DMS114 treated with DMSO at 0.1 percent for 48 hours (cell line): ENCODE data around the gene RYR3.

Source experiments
- DNase-seq: peaks from one replicate; lab custom pipeline; 2025; ENCODE audit not compliant: unreplicated experiment; lab: John Stamatoyannopoulos, UW

RYR3 gene

DNA sequence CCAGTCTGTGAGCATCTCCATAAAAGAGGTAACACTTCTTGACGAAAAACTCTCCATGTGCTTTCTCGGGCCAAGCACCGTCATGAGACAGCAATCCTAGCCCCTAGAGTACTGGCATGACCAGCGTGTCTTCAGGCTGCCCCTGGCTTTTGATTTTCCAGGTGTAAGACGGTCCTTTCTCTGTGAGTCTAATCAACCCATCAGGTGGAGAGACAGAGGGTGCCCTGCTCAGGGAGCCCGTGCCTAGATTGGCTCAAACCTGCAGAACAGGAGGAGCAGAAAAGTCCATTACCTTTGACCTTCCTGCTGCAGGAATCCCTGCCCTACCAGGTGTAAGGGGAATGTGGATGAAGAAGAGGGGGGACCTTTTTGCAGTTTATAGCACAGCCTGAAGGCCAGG is 548.1 kb downstream of the RYR3 start:
- DNase-seq: no peak

DNA sequence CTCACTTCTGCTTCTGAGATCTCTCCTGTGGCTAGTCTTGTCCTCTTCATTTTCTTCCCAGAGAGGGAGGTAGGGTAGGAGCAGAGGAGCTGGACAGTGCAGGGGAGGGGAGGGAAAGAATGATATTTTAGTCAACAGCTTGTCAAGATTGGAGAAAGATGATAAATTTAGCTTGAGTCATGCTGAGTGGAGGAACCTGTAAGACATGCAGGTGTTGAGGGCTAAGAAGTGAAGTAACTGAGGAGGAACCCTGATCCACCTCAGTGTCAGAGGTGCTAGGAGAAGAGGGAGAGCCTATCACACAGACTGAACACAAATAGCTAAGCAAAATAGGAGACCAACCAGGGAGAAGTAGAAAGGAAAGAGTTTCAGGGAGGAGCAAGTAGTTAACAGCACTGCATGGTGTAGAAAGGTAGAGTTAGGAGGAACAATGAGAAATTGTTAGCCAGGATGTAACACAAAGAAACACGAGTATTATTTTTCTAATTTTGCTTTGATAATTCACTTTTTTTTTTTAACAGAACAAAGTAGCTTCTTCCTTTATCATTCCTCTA is 549.3 kb downstream of the RYR3 start:
- no peak for DNase-seq

DNA sequence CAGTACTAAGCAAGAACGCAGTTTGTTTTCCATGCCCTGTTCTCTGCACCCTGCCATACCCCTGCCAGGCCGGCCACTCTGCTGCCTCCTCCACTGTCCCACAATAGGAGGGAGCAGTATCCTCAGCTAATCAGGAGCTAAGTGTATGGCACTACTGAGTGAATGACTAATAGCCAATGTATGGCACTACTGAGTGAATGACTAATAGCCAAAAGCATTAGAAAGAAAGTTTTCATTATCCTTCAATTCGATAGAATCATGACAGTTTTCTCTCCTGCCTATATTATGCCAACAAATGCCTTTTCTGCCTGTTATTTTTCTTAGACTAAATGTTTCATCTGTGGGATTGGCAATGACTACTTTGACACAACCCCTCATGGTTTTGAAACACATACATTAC is 550.0 kb downstream of the RYR3 start:
- no peak for DNase-seq

DNA sequence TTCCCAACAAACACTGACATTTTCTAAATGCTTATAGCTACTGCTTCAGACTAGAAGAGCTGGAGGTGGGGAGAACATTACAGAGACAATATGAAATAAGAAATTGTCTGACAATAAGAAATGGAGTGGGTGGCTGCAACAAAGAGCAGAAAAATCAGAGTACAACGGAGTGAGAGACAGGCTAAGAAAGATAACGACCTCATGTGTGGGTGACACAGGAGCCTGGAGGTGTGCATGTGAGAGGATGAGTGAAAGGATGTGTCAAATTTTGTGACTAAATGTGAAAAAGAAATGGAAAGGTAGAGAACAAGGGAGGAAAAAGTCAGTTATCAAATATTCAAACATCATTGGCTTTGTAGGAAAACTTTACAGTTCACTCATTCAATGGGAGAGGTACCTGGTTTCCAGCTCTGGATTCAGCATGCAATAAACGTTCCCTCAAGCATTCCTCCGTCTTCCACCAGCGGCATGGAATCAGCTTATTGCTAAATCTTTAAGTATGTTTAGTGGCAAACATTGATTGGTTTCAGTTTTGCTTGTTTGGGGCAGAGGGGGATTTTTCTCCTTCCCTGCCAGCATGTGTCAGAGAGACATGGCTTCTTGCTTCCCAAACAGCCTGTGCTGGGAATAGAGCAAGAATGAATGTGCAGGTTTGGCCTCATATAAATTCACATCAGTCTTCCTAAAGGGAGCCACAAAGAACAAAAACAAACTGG is 553.8 kb downstream of the RYR3 start:
- no peak for DNase-seq

DNA sequence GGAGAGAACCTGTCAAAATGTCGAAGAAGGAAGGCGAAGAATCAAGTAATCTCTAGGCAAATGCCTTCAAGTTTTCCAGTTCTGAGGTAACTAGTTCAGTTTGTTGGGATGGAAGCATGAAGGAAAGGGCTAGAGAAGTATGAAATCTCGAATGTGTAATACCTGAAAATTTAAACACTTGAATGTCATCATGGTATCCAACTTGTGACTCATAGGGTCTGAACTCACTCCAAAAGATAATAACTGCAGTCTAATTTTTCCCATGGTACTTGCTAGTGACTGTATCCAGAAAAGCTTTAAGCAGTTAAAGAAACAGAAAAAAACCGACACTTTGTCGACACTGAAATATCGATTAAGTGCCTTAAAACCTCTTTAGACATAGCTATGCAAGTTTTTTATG is 554.6 kb downstream of the RYR3 start:
- no peak for DNase-seq

GRCh38 chr15:33866101-33866737 is 555.5 kb downstream of the RYR3 start:
- DNase-seq: no peak

- DNase-seq: no peak
These were observed 561.2 kb downstream of the RYR3 start for GRCh38 chr15:33871980-33872379.

- DNase-seq: no peak
These were observed 561.8 kb downstream of the RYR3 start for GRCh38 chr15:33872416-33873106.

- no peak for DNase-seq
These were observed 563.4 kb downstream of the RYR3 start for GRCh38 chr15:33874156-33874555.

DNA sequence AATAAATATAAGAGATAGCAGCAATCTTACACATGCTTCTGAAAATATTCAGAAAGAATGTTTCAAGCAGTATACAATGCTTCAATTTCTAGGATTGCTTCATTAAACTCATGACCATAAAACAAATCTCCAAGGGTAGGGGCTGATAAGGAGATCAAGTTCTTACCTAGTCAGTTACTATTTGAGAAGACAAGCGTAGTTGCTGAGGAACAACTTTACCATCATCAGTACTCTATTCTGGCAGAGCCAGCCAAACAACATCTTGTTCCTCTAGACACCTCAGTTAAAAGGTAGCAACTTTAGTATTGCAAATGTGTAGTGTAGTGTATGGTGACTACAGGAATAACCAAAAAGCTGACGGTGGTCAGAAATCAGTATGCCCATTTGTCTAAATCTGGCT is 572.2 kb downstream of the RYR3 start:
- no peak for DNase-seq

- no peak for DNase-seq
These were observed 577.4 kb downstream of the RYR3 start for GRCh38 chr15:33888176-33888575.

DNA sequence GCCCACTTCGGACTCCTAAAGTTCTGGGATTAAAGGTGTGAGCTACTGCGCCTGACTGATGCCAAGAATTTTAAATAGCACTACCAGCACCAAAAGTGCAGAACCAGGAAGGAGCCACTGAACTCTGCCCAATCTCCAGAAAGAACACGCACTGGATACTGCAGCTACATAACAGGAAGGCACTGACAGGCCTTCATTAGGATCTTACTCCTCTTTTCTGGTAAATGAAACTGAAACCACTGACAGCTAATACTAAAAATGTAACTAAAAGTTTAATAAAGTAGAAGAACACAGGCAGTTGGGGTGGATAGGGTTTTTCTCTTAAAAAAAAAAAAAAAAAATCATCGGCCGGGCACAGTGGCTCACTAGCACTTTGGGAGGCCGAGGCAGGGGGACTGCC is 583.4 kb downstream of the RYR3 start:
- DNase-seq: no peak

- DNase-seq: no peak
These were observed 591.3 kb downstream of the RYR3 start for GRCh38 chr15:33902043-33902442.

DNA sequence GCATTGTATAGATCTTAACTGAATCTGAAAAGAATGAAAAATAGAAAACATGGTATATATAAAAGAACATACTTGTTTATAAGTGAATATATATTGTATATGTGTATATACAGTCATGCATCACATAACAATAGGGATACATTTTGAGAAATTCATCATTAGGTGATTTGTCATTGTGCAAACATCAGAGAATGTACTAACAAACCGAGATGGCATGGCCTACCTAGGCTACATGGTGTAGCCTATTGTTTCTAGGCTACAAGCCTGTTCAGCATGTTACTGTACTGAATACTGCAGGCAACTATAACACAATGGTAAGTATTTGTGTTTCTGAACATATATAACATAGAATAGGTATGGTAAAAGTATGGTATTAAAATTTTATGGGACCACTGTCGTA is 592.9 kb downstream of the RYR3 start:
- no peak for DNase-seq

DNA sequence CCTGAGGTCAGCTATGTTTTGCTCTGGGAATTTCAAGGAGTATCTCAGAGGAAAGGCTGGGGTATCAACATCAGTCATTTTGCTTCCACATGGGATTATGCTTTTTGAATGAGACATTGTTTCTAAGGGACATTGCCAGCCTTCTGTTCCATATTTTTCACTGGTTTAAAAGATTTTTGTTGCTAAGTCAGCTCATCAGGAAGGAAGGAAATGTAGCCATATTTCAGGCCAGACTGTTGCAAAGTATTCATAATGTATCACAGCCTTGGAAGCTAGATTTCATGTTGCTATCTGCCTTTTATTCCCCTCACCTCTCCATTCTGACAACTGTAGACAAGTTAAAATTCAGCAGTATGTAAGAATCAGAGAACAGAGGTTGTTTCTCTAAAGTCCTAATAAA is 596.6 kb downstream of the RYR3 start:
- no peak for DNase-seq

- no peak for DNase-seq
These were observed 597.6 kb downstream of the RYR3 start for GRCh38 chr15:33908406-33908805.

DNA sequence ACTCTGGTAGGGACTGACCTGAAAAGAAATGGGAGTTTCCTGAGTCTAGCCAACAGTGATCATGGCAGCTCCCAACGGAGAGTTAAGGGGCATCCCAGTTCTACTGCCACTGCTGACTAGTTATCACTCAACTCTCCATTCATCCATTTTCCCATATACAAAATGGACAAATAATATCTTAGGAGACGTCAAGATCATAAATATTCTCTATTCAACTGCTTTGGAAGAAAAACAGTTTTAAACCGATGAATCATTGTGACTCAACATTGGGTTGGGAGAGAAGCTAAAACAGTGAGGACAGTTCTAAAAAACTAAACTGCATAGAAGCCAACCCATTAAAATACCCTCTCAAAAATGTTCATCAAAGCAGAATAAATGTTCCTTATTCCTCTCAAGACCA is 600.0 kb downstream of the RYR3 start:
- DNase-seq: no peak

DNA sequence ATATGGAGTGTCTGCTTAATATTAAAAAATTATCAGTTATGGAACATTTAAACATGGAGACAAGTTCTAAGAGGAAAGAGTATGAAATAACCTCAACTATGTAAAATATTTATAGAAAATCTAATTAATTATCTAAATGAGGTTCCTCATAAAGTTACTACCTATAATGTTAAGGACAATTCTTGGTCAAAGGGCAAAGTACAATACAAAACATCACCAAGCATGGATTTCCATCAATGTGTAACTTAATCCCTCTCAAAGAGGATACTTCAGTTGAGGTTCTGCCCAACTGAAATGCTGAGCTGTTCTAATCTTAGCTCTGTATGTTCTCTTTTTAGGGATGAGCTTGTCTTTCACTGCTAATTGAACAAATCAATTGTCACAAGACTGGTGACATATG is 601.6 kb downstream of the RYR3 start:
- DNase-seq: no peak

GRCh38 chr15:33913459-33913858 is 602.7 kb downstream of the RYR3 start:
- DNase-seq: no peak
